GM23338 (cell line): ENCODE measurements around the gene COL20A1.

Experiments
- CREB1 ChIP-seq: fragments of 250-450 bp; sonication (Bioruptor Pico); IDR thresholded peaks from 2 replicates; pipeline ENCODE4 v1.5.0; 2020; ENCODE audit warnings: low read depth, mild to moderate bottlenecking, moderate library complexity
- EZH2 ChIP-seq: fragments of 200-600 bp; sonication (generic); IDR thresholded peaks from one replicate; pipeline ENCODE4 v1.8.0; 2017; ENCODE audit warnings: antibody characterized with exemption, mild to moderate bottlenecking, low read depth; ENCODE audit not compliant: unreplicated experiment
- POLR2AphosphoS5 ChIP-seq: IDR thresholded peaks from 2 replicates; pipeline ENCODE4 v1.6.1; 2016; ENCODE audit warnings: antibody characterized with exemption, low read depth
- ZNF331 ChIP-seq: fragments of 250-450 bp; sonication (Bioruptor Pico); IDR thresholded peaks from 2 replicates; pipeline ENCODE4 v1.5.0; 2020; ENCODE audit warnings: low read depth, mild to moderate bottlenecking, moderate library complexity
- TF ChIP-seq, protein P1 (sequence below), 2 experiments: fragments of 200-600 bp in 1 of 2; sonication (generic) in 1 of 2; conservative IDR thresholded peaks; 2 replicates each; pipeline versions ENCODE4 v1.5.1 to v1.6.1; 2016 to 2017; ENCODE audit warnings: antibody characterized with exemption in 2 of 2, low read depth in 2 of 2, mild to moderate bottlenecking in 2 of 2, moderate library complexity in 1 of 2
- TF ChIP-seq, protein P2 (sequence below): fragments of 250-450 bp; sonication (Bioruptor Pico); IDR thresholded peaks from 2 replicates; pipeline ENCODE4 v1.5.0; 2020; ENCODE audit warnings: mild to moderate bottlenecking, moderate library complexity
- TF ChIP-seq, protein P3 (sequence below): IDR thresholded peaks from 2 replicates; pipeline ENCODE4 v1.6.1; 2016; ENCODE audit warnings: antibody characterized with exemption

DNA sequence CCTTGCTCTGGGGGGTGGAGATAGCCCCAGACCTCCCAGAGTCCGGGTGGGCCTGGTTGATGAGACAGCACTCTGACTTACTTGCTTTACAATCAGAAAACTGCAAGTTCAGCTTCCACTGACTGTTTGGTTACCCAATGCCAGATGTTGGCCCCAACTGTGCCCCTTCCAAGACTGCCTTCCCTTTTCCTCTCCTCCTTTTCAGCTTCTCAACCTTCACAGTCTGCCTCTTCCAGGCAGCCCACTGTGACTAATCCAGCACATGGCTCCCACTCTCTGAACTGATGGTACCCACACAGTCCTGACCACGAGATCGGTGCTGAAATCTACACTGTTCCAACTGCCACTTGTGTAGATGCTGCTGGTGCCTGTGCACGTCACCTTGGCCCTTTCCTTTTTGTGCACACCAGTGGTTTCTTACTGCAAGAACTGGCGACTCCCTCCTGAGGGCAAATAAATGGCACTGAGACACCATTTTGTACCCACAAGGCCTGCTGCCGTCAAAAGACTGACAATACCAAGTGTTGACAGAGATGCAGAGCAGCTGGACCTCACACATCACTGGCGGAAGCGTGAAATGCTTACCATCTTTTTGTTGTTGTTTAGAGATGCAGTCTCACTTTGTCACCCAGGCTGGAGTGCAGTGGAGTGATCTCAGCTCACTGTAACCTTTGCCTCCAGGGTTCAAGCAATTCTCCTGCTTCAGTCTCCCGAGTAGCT is 22.2 kb upstream of the COL20A1 start:
- TF ChIP-seq, protein P1, sequence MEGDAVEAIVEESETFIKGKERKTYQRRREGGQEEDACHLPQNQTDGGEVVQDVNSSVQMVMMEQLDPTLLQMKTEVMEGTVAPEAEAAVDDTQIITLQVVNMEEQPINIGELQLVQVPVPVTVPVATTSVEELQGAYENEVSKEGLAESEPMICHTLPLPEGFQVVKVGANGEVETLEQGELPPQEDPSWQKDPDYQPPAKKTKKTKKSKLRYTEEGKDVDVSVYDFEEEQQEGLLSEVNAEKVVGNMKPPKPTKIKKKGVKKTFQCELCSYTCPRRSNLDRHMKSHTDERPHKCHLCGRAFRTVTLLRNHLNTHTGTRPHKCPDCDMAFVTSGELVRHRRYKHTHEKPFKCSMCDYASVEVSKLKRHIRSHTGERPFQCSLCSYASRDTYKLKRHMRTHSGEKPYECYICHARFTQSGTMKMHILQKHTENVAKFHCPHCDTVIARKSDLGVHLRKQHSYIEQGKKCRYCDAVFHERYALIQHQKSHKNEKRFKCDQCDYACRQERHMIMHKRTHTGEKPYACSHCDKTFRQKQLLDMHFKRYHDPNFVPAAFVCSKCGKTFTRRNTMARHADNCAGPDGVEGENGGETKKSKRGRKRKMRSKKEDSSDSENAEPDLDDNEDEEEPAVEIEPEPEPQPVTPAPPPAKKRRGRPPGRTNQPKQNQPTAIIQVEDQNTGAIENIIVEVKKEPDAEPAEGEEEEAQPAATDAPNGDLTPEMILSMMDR (conservative IDR thresholded peaks at IDR 0.05; ENCODE audit: low read depth in 2 of 2), result no peak
- no peak for TF ChIP-seq POLR2AphosphoS5
- TF ChIP-seq, protein P2, sequence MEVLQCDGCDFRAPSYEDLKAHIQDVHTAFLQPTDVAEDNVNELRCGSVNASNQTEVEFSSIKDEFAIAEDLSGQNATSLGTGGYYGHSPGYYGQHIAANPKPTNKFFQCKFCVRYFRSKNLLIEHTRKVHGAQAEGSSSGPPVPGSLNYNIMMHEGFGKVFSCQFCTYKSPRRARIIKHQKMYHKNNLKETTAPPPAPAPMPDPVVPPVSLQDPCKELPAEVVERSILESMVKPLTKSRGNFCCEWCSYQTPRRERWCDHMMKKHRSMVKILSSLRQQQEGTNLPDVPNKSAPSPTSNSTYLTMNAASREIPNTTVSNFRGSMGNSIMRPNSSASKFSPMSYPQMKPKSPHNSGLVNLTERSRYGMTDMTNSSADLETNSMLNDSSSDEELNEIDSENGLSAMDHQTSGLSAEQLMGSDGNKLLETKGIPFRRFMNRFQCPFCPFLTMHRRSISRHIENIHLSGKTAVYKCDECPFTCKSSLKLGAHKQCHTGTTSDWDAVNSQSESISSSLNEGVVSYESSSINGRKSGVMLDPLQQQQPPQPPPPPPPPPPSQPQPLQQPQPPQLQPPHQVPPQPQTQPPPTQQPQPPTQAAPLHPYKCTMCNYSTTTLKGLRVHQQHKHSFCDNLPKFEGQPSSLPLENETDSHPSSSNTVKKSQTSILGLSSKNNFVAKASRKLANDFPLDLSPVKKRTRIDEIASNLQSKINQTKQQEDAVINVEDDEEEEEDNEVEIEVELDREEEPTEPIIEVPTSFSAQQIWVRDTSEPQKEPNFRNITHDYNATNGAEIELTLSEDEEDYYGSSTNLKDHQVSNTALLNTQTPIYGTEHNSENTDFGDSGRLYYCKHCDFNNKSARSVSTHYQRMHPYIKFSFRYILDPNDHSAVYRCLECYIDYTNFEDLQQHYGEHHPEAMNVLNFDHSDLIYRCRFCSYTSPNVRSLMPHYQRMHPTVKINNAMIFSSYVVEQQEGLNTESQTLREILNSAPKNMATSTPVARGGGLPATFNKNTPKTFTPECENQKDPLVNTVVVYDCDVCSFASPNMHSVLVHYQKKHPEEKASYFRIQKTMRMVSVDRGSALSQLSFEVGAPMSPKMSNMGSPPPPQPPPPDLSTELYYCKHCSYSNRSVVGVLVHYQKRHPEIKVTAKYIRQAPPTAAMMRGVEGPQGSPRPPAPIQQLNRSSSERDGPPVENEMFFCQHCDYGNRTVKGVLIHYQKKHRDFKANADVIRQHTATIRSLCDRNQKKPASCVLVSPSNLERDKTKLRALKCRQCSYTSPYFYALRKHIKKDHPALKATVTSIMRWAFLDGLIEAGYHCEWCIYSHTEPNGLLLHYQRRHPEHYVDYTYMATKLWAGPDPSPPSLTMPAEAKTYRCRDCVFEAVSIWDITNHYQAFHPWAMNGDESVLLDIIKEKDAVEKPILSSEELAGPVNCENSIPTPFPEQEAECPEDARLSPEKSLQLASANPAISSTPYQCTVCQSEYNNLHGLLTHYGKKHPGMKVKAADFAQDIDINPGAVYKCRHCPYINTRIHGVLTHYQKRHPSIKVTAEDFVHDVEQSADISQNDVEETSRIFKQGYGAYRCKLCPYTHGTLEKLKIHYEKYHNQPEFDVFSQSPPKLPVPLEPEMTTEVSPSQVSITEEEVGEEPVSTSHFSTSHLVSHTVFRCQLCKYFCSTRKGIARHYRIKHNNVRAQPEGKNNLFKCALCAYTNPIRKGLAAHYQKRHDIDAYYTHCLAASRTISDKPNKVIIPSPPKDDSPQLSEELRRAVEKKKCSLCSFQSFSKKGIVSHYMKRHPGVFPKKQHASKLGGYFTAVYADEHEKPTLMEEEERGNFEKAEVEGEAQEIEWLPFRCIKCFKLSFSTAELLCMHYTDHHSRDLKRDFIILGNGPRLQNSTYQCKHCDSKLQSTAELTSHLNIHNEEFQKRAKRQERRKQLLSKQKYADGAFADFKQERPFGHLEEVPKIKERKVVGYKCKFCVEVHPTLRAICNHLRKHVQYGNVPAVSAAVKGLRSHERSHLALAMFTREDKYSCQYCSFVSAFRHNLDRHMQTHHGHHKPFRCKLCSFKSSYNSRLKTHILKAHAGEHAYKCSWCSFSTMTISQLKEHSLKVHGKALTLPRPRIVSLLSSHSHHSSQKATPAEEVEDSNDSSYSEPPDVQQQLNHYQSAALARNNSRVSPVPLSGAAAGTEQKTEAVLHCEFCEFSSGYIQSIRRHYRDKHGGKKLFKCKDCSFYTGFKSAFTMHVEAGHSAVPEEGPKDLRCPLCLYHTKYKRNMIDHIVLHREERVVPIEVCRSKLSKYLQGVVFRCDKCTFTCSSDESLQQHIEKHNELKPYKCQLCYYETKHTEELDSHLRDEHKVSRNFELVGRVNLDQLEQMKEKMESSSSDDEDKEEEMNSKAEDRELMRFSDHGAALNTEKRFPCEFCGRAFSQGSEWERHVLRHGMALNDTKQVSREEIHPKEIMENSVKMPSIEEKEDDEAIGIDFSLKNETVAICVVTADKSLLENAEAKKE, result no peak
- no peak for TF ChIP-seq ZNF331
- no peak for TF ChIP-seq CREB1 (CRISPR knock-in tag)
- TF ChIP-seq EZH2, result no peak
- TF ChIP-seq, protein P3, sequence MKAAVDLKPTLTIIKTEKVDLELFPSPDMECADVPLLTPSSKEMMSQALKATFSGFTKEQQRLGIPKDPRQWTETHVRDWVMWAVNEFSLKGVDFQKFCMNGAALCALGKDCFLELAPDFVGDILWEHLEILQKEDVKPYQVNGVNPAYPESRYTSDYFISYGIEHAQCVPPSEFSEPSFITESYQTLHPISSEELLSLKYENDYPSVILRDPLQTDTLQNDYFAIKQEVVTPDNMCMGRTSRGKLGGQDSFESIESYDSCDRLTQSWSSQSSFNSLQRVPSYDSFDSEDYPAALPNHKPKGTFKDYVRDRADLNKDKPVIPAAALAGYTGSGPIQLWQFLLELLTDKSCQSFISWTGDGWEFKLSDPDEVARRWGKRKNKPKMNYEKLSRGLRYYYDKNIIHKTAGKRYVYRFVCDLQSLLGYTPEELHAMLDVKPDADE, result no peak
